GM12878 (cell line): ENCODE data around the gene DAAM2. TPM values are rescaled to one million over a fixed set of nuclear protein-coding genes. Genes with fewer than 3 reads are reported as not detected.

Experiments used
- ATAC-seq: fragments of 200-7000 bp; cut with Tn5 transposase; 3 replicates; pipeline ENCODE4 v1.9.1; 2020; ENCODE audit warnings: mild to moderate bottlenecking, moderate library complexity
- BruUV-seq: library from RNA; stranded (reverse); fragments of 400-500 nt; replicated peaks from 2 replicates; lab custom pipeline; 2021; lab: Mats Ljungman, UMichigan
- CTCF ChIA-PET: fragments of 300-600 bp; sonication (Branson Sonifier 250); formaldehyde crosslinking; extraction: SDS; loops from one replicate; lab custom pipeline; 2021; ENCODE audit warnings: inconsistent platforms; lab: Yijun Ruan, JAX
- POLR2A ChIA-PET: fragments of 350-600 bp; formaldehyde crosslinking; extraction: SDS; loops from one replicate; lab custom pipeline; 2021; ENCODE audit warnings: inconsistent platforms; lab: Charles Lee
- RAD21 ChIA-PET: fragments of 300-600 bp; sonication (Branson Sonifier 250); formaldehyde crosslinking; loops from one replicate; lab custom pipeline; 2023; ENCODE audit warnings: antibody characterized with exemption; ENCODE audit not compliant: unreplicated experiment; lab: Charles Lee
- SMC1A ChIA-PET: fragments of 300-600 bp; sonication (Branson Sonifier 250); formaldehyde crosslinking; loops from one replicate; lab custom pipeline; 2023; ENCODE audit not compliant: unreplicated experiment, uncharacterized antibody; lab: Charles Lee
- DNase-seq: peaks from one replicate; pipeline ENCODE4 v3.0.0-alpha.2; 2011; ENCODE audit warnings: low read depth, low spot score
- FAIRE-seq: peaks from 3 replicates; lab custom pipeline; 2011; peaks lifted over from hg19 to GRCh38; lab: Jason Lieb, UNC
- H2AFZ ChIP-seq: 2 replicates; pipeline ENCODE4 v1.6.0; 2011; ENCODE audit warnings: low read depth, low read length, control low read depth; ENCODE audit not compliant: control insufficient read depth
- H3K27ac ChIP-seq: 2 replicates; pipeline ENCODE4 v1.5.1; 2011; ENCODE audit warnings: control low read depth; ENCODE audit not compliant: control insufficient read depth, insufficient read depth
- H3K27me3 ChIP-seq, 2 experiments: replicated peaks in 1 of 2; 2 replicates each; pipeline versions ENCODE4 v1.6.0 to v1.6.1; 2011; ENCODE audit warnings: low read length in 1 of 2; ENCODE audit not compliant: control insufficient read depth in 2 of 2, insufficient read depth in 2 of 2
- H3K36me3 ChIP-seq, 2 experiments: 2 replicates each; pipeline ENCODE4 v1.5.1; 2011; ENCODE audit warnings: low read length in 1 of 2; ENCODE audit not compliant: control insufficient read depth in 2 of 2, insufficient read depth in 2 of 2
- H3K4me1 ChIP-seq: 2 replicates; pipeline ENCODE4 v1.6.1; 2011; ENCODE audit warnings: mild to moderate bottlenecking, low read length, moderate library complexity, mixed read lengths; ENCODE audit not compliant: control insufficient read depth, insufficient read depth
- H3K4me2 ChIP-seq: 2 replicates; pipeline ENCODE4 v1.6.0; 2011; ENCODE audit warnings: control low read depth; ENCODE audit not compliant: control insufficient read depth, insufficient read depth
- H3K4me3 ChIP-seq: fragments of 200-600 bp; sonication (generic); 2 replicates; pipeline ENCODE4 v1.5.1; 2016
- H3K79me2 ChIP-seq: 2 replicates; pipeline ENCODE4 v1.6.0; 2011; ENCODE audit warnings: low read length; ENCODE audit not compliant: control insufficient read depth, insufficient read depth
- H3K9ac ChIP-seq: 2 replicates; pipeline ENCODE4 v1.8.0; 2011; ENCODE audit warnings: low read length, control low read depth, mixed read lengths; ENCODE audit not compliant: control insufficient read depth, insufficient read depth
- H3K9me3 ChIP-seq: replicated peaks from 3 replicates; pipeline ENCODE4 v1.5.1; 2011; ENCODE audit warnings: mild to moderate bottlenecking, low read length; ENCODE audit not compliant: control insufficient read depth, insufficient read depth
- H4K20me1 ChIP-seq: 2 replicates; pipeline ENCODE4 v1.6.0; 2011; ENCODE audit not compliant: control insufficient read depth, insufficient read depth
- ATF3 ChIP-seq: IDR thresholded peaks from 2 replicates; pipeline ENCODE4 v1.6.1; 2011; ENCODE audit warnings: low read depth, mild to moderate bottlenecking, low read length, moderate library complexity, borderline replicate concordance; ENCODE audit errors: extremely low read depth
- BMI1 ChIP-seq: fragments of 450-650 bp; IDR thresholded peaks from 2 replicates; pipeline ENCODE4 v1.6.1; 2016; ENCODE audit warnings: mild to moderate bottlenecking, moderate library complexity, borderline replicate concordance
- CBFB ChIP-seq: IDR thresholded peaks from 2 replicates; pipeline ENCODE4 v1.6.1; 2016; ENCODE audit warnings: antibody characterized with exemption, low read depth
- CREM ChIP-seq: IDR thresholded peaks from 2 replicates; pipeline ENCODE4 v1.6.1; 2014; ENCODE audit warnings: antibody characterized with exemption, low read depth
- EZH2 ChIP-seq: IDR thresholded peaks from 2 replicates; pipeline ENCODE4 v1.6.1; 2012; ENCODE audit warnings: low read depth, mild to moderate bottlenecking, control low read depth, inconsistent platforms, low read length, borderline replicate concordance; ENCODE audit not compliant: control insufficient read depth
- HCFC1 ChIP-seq: fragments of 150-350 bp; IDR thresholded peaks from 2 replicates; pipeline ENCODE4 v1.6.1; 2014; ENCODE audit warnings: low read length
- IRF5 ChIP-seq: fragments of 450-650 bp; IDR thresholded peaks from 2 replicates; pipeline ENCODE4 v1.6.1; 2017; ENCODE audit warnings: borderline replicate concordance
- MLLT1 ChIP-seq: fragments of 450-650 bp; IDR thresholded peaks from 2 replicates; pipeline ENCODE4 v1.6.1; 2016; ENCODE audit warnings: mild to moderate bottlenecking
- NRF1 ChIP-seq: conservative IDR thresholded peaks from 2 replicates; pipeline ENCODE4 v1.6.1; 2011; ENCODE audit warnings: mild to moderate bottlenecking, low read depth, low read length, improper control_type of control experiment
- PML ChIP-seq: IDR thresholded peaks from 2 replicates; pipeline ENCODE4 v1.6.1; 2012; ENCODE audit warnings: low read length, inconsistent platforms
- RB1 ChIP-seq: fragments of 450-650 bp; formaldehyde crosslinking; IDR thresholded peaks from 2 replicates; pipeline ENCODE4 v1.6.1; 2017; ENCODE audit warnings: mild to moderate bottlenecking, borderline replicate concordance
- SMARCA5 ChIP-seq: fragments of 450-650 bp; IDR thresholded peaks from 2 replicates; pipeline ENCODE4 v1.6.1; 2017; ENCODE audit warnings: mild to moderate bottlenecking
- SREBF1 ChIP-seq: IDR thresholded peaks from 2 replicates; pipeline ENCODE4 v1.6.1; 2012; ENCODE audit warnings: mild to moderate bottlenecking, low read length
- ZNF217 ChIP-seq: fragments of 450-650 bp; IDR thresholded peaks from 2 replicates; pipeline ENCODE4 v1.6.1; 2017; ENCODE audit warnings: antibody characterized with exemption, mild to moderate bottlenecking
- WGBS: methylation state at CpG from one replicate; pipeline ENCODE4 v1.1.6; 2016; ENCODE audit warnings: low lambda C conversion rate; ENCODE audit not compliant: insufficient replicate concordance, insufficient coverage; ENCODE audit errors: missing lambda C conversion rate; 5-methylcytosine and 5-hydroxymethylcytosine counted together
- in situ Hi-C: fragments of 300-500 bp; cut with MboI; formaldehyde crosslinking; loops from 9 replicates; pipeline ENCODE4 v1.14.3; 2018; ENCODE audit warnings: mixed read lengths
- intact Hi-C: fragments of 100-400 bp; cut with micrococcal nuclease; formaldehyde crosslinking; loops from one replicate; pipeline ENCODE4 v1.14.2; 2022; ENCODE audit not compliant: unreplicated experiment
- polyA plus RNA-seq, 11 experiments: library from polyadenylated mRNA; depleted of rRNA in 4 of 11; unstranded in 6 of 11; stranded (reverse) in 5 of 11; fragments of >200 nt; fragmentation: Nextera tagmentation in 4 of 11; fragmentation: Illumina TruSeq in 1 of 11; extraction: Ambion mirVana in 4 of 11; extraction: Trizol in 1 of 11; gene quantifications; 1 replicate in 1 of 11; 2 replicates in 10 of 11; pipeline versions ENCODE4 v1.2.1 to v1.2.3, GENCODE V29; 2011 to 2016; ENCODE audit warnings: inconsistent platforms in 2 of 11, missing spikeins in 2 of 11, low read depth in 1 of 11
- total RNA-seq, 4 experiments: library from RNA; depleted of rRNA in 3 of 4; stranded (reverse); fragments of >200 nt in 3 of 4; fragmentation: Illumina TruSeq in 1 of 4; extraction: Trizol in 1 of 4; gene quantifications; 2 replicates each; pipeline versions ENCODE4 v1.2.1 to v1.2.3, GENCODE V29; 2013 to 2021

DAAM2 gene
- total and polyA plus RNA-seq, 10 of the 15 experiments (the other 5 are each of a cell fraction or from before 2014, with no cell fraction given) = 0.05 to 0.22 TPM; not detected in 8

- Histone ChIP-seq H3K27me3 (no peaks in the 10 kb centered on the region; a peak in 1 of 4 replicates), H3K9me3 (no peaks in the 10 kb centered on the region), H3K9ac (no peak overlapping the region), H3K4me1 (no peaks in the 10 kb centered on the region), H2AFZ (no peak overlapping the region), H3K4me2 (no peak overlapping the region), H3K36me3 (no peaks in the 10 kb centered on the region), H3K79me2 (no peaks in the 10 kb centered on the region), H3K27ac (no peak overlapping the region), H4K20me1 (no peaks in the 10 kb centered on the region), H3K4me3 (no peak overlapping the region)
- FAIRE-seq (no peak), DNase-seq (no peak), ATAC-seq (no peak)
- intact Hi-C loops (no loop called here), in situ Hi-C loops (no loop called here)
- POLR2A ChIA-PET = no interaction called here
- no TSS peak for BruUV-seq
- 0% methylated on average over 4 of the region's 4 CpGs for whole genome bisulfite sequencing
- SMC1A ChIA-PET = no interaction called here
- TF ChIP-seq IRF5 (no peak), MLLT1 (no peak), NRF1 (no peak), SMARCA5 (no peak), CREM (no peak), RB1 (no peak), ZNF217 (no peak), PML (no peak), ATF3 (no peak), BMI1 (no peak), SREBF1 (no peak), HCFC1 (no peak), EZH2 (no peak), CBFB (no peak)
- CTCF ChIA-PET = interaction anchor here (1.4 kb wide), 1 partner anchor 29 kb away, joined by 7 read pairs; no protein-coding TSS in a partner anchor
- RAD21 ChIA-PET = no interaction called here
Measured at GRCh38 chr6:39836606-39837005, 44.4 kb downstream of the DAAM2 start.
